SK-N-SH (cell line): ENCODE results near the gene NTRK2. TPM values are rescaled to one million over a fixed set of nuclear protein-coding genes. Genes with fewer than 3 reads are reported as not detected.

ENCODE experiments used
- CTCF ChIA-PET: fragments of 300-600, 350-600 bp; formaldehyde crosslinking; extraction: SDS; loops from one replicate; lab custom pipeline; 2021; lab: Yijun Ruan, JAX
- POLR2A ChIA-PET: fragments of 350-600 bp; sonication (Branson Sonifier 250); formaldehyde crosslinking; extraction: SDS; loops from one replicate; lab custom pipeline; 2020; ENCODE audit warnings: antibody characterized with exemption, inconsistent platforms; lab: Yijun Ruan, JAX
- DNase-seq: peaks from one replicate; pipeline ENCODE4 v3.0.0; 2012
- H2AFZ ChIP-seq: fragments of 200-600 bp; sonication (generic); 2 replicates; pipeline ENCODE4 v1.8.1; 2016; ENCODE audit warnings: antibody characterized with exemption, mild to moderate bottlenecking, low read depth
- H3F3A ChIP-seq: fragments of 200-600 bp; sonication (generic); replicated peaks from 2 replicates; pipeline ENCODE3; 2016; ENCODE audit warnings: antibody characterized with exemption, mild to moderate bottlenecking; ENCODE audit not compliant: insufficient read depth
- H3K27ac ChIP-seq, 2 experiments: fragments of 200-500 bp in 1 of 2; fragments of 200-600 bp in 1 of 2; sonication (Bioruptor generic) in 1 of 2; sonication (generic), shearing (Covaris generic) in 1 of 2; 2 replicates each; pipeline versions ENCODE4 v1.5.1 to v1.6.1; 2014 to 2016; ENCODE audit warnings: low read depth in 2 of 2, inconsistent platforms in 1 of 2, low read length in 1 of 2, mild to moderate bottlenecking in 1 of 2, mixed read lengths in 1 of 2
- H3K27me3 ChIP-seq: fragments of 200-600 bp; sonication (generic), shearing (Covaris generic); 2 replicates; pipeline ENCODE4 v1.6.1; 2016; ENCODE audit warnings: mixed run types; ENCODE audit not compliant: insufficient read depth
- H3K36me3 ChIP-seq, 2 experiments: fragments of 200-500 bp in 1 of 2; fragments of 200-600 bp in 1 of 2; sonication (Bioruptor generic) in 1 of 2; sonication (generic) in 1 of 2; replicated peaks in 1 of 2; 2 replicates each; pipeline versions ENCODE3 to v1.5.1; 2014 to 2016; ENCODE audit warnings: low read length in 1 of 2, mild to moderate bottlenecking in 1 of 2; ENCODE audit not compliant: insufficient read depth in 2 of 2, control insufficient read depth in 1 of 2
- H3K4me1 ChIP-seq, 2 experiments: fragments of 200-500 bp in 1 of 2; fragments of 200-600 bp in 1 of 2; sonication (Bioruptor generic) in 1 of 2; sonication (generic), shearing (Covaris generic) in 1 of 2; 2 replicates each; pipeline versions ENCODE4 v1.5.1 to v1.6.1; 2014 to 2016; ENCODE audit warnings: low read depth in 1 of 2, low read length in 1 of 2, mixed run types in 1 of 2; ENCODE audit not compliant: insufficient read depth in 2 of 2, control insufficient read depth in 1 of 2
- H3K4me2 ChIP-seq: fragments of 200-600 bp; sonication (generic), shearing (Covaris generic); 2 replicates; pipeline ENCODE4 v1.6.1; 2017; ENCODE audit warnings: mixed run types
- H3K4me3 ChIP-seq, 2 experiments: fragments of 200-500 bp in 1 of 2; fragments of 200-600 bp in 1 of 2; sonication (Bioruptor generic) in 1 of 2; sonication (generic), shearing (Covaris generic) in 1 of 2; 2 replicates each; pipeline versions ENCODE4 v1.5.1 to v1.8.1; 2014 to 2016; ENCODE audit warnings: low read depth in 2 of 2, inconsistent platforms in 1 of 2, low read length in 1 of 2, mild to moderate bottlenecking in 1 of 2, mixed read lengths in 1 of 2, moderate library complexity in 1 of 2
- H3K79me2 ChIP-seq: fragments of 200-600 bp; sonication (generic); 2 replicates; pipeline ENCODE4 v1.8.1; 2017; ENCODE audit warnings: mild to moderate bottlenecking; ENCODE audit not compliant: insufficient read depth
- H3K9ac ChIP-seq: fragments of 200-600 bp; sonication (generic); 2 replicates; pipeline ENCODE4 v1.6.1; 2017; ENCODE audit warnings: mixed run types
- H3K9me2 ChIP-seq: fragments of 200-600 bp; sonication (generic); 2 replicates; pipeline ENCODE4 v1.6.1; 2017; ENCODE audit warnings: mixed run types
- H3K9me3 ChIP-seq: fragments of 200-600 bp; sonication (generic); 2 replicates; pipeline ENCODE4 v1.6.1; 2017; ENCODE audit warnings: mixed run types, mild to moderate bottlenecking, moderate library complexity
- H4K20me1 ChIP-seq: fragments of 200-600 bp; sonication (generic); 2 replicates; pipeline ENCODE4 v1.6.1; 2017; ENCODE audit warnings: mild to moderate bottlenecking, mixed run types; ENCODE audit not compliant: insufficient read depth
- EP300 ChIP-seq, 2 experiments: IDR thresholded peaks; 2 replicates each; pipeline versions ENCODE4 v1.4.0 to v1.6.1; 2012; ENCODE audit warnings: borderline replicate concordance in 1 of 2, low read depth in 1 of 2, low read length in 1 of 2
- FOSL2 ChIP-seq: IDR thresholded peaks from 2 replicates; pipeline ENCODE4 v1.4.0; 2012; ENCODE audit warnings: low read depth, mild to moderate bottlenecking, moderate library complexity, borderline replicate concordance
- FOXM1 ChIP-seq: IDR thresholded peaks from 2 replicates; pipeline ENCODE4 v1.4.0; 2012; ENCODE audit warnings: low read depth, mild to moderate bottlenecking
- MEF2A ChIP-seq: IDR thresholded peaks from 2 replicates; pipeline ENCODE4 v1.4.0; 2012; ENCODE audit warnings: low read depth, borderline replicate concordance
- RFX5 ChIP-seq: IDR thresholded peaks from 2 replicates; pipeline ENCODE4 v1.6.1; 2012; ENCODE audit warnings: mild to moderate bottlenecking, improper control_type of control experiment, low read length
- RXRA ChIP-seq: IDR thresholded peaks from 2 replicates; pipeline ENCODE4 v1.4.0; 2012; ENCODE audit warnings: low read depth, mild to moderate bottlenecking, borderline replicate concordance
- TEAD4 ChIP-seq: IDR thresholded peaks from 2 replicates; pipeline ENCODE4 v1.4.0; 2012; ENCODE audit warnings: mild to moderate bottlenecking, borderline replicate concordance; ENCODE audit not compliant: insufficient read depth
- YY1 ChIP-seq: IDR thresholded peaks from 2 replicates; pipeline ENCODE4 v1.4.0; 2012; ENCODE audit warnings: low read depth, mild to moderate bottlenecking
- WGBS: methylation state at CpG from one replicate; pipeline ENCODE4 v1.1.6; 2017; ENCODE audit warnings: low lambda C conversion rate; 5-methylcytosine and 5-hydroxymethylcytosine counted together
- polyA plus RNA-seq, 3 experiments: library from polyadenylated mRNA; depleted of rRNA; stranded (reverse); fragments of >200 nt; gene quantifications; 2 replicates each; pipeline ENCODE4 v1.2.3, GENCODE V29; 2012
- TF ChIP-seq, protein P1 (sequence below): IDR thresholded peaks from 2 replicates; pipeline ENCODE4 v1.4.0; 2012; ENCODE audit warnings: low read depth
- TF ChIP-seq, protein P2 (sequence below): IDR thresholded peaks from 2 replicates; pipeline ENCODE4 v1.4.0; 2012; ENCODE audit warnings: low read depth, borderline replicate concordance
- TF ChIP-seq, protein P3 (sequence below): IDR thresholded peaks from 2 replicates; pipeline ENCODE4; 2012
- TF ChIP-seq, protein P4 (sequence below): IDR thresholded peaks from 2 replicates; pipeline ENCODE4 v1.6.1; 2012; ENCODE audit warnings: mild to moderate bottlenecking, low read depth, low read length, moderate library complexity

Gene NTRK2
- polyA plus RNA-seq, 1 of the 3 experiments (the other 2 are of a cell fraction): 0.05 TPM

DNA sequence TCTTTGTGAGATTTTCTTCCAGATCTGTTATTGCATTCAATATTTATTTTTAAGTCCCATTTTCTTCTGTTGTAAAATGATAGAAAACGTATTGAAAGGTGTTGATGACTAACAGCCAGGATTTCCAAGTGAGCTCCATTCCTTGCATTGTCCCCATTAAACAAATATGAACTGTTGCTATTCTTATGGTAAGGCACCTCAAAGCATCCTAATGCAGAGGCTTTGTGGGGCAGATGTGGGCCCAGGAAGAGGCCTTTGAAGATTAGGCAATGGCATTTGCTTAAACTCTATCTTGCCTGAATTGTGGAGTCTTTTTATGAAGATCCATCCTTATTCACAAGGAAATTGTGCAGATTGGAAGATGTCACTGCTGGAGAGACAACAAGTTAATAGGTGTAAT lies 38.9 kb downstream of the NTRK2 start:
- POLR2A ChIA-PET: no interaction called here
- Histone ChIP-seq H3K79me2 (no peaks in the 10 kb centered on the region), H3K27ac (no peak overlapping the region), H3K4me2 (no peak overlapping the region), H4K20me1 (no peaks in the 10 kb centered on the region), H3K27me3 (no peaks in the 10 kb centered on the region), H3K36me3 (no peaks in the 10 kb centered on the region), H3K4me3 (no peak overlapping the region), H2AFZ (no peak overlapping the region)
- no peak for DNase-seq
- TF ChIP-seq, protein P1, sequence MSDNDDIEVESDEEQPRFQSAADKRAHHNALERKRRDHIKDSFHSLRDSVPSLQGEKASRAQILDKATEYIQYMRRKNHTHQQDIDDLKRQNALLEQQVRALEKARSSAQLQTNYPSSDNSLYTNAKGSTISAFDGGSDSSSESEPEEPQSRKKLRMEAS: no peak
- TF ChIP-seq RFX5 (no peak), MEF2A (no peak), TEAD4 (no peak), FOXM1 (no peak), YY1 (no peak)
- TF ChIP-seq, protein P2, sequence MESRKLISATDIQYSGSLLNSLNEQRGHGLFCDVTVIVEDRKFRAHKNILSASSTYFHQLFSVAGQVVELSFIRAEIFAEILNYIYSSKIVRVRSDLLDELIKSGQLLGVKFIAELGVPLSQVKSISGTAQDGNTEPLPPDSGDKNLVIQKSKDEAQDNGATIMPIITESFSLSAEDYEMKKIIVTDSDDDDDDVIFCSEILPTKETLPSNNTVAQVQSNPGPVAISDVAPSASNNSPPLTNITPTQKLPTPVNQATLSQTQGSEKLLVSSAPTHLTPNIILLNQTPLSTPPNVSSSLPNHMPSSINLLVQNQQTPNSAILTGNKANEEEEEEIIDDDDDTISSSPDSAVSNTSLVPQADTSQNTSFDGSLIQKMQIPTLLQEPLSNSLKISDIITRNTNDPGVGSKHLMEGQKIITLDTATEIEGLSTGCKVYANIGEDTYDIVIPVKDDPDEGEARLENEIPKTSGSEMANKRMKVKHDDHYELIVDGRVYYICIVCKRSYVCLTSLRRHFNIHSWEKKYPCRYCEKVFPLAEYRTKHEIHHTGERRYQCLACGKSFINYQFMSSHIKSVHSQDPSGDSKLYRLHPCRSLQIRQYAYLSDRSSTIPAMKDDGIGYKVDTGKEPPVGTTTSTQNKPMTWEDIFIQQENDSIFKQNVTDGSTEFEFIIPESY: no peak
- TF ChIP-seq, protein P3, sequence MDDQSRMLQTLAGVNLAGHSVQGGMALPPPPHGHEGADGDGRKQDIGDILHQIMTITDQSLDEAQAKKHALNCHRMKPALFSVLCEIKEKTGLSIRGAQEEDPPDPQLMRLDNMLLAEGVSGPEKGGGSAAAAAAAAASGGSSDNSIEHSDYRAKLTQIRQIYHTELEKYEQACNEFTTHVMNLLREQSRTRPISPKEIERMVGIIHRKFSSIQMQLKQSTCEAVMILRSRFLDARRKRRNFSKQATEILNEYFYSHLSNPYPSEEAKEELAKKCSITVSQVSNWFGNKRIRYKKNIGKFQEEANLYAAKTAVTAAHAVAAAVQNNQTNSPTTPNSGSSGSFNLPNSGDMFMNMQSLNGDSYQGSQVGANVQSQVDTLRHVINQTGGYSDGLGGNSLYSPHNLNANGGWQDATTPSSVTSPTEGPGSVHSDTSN: no peak
- TF ChIP-seq, protein P4, sequence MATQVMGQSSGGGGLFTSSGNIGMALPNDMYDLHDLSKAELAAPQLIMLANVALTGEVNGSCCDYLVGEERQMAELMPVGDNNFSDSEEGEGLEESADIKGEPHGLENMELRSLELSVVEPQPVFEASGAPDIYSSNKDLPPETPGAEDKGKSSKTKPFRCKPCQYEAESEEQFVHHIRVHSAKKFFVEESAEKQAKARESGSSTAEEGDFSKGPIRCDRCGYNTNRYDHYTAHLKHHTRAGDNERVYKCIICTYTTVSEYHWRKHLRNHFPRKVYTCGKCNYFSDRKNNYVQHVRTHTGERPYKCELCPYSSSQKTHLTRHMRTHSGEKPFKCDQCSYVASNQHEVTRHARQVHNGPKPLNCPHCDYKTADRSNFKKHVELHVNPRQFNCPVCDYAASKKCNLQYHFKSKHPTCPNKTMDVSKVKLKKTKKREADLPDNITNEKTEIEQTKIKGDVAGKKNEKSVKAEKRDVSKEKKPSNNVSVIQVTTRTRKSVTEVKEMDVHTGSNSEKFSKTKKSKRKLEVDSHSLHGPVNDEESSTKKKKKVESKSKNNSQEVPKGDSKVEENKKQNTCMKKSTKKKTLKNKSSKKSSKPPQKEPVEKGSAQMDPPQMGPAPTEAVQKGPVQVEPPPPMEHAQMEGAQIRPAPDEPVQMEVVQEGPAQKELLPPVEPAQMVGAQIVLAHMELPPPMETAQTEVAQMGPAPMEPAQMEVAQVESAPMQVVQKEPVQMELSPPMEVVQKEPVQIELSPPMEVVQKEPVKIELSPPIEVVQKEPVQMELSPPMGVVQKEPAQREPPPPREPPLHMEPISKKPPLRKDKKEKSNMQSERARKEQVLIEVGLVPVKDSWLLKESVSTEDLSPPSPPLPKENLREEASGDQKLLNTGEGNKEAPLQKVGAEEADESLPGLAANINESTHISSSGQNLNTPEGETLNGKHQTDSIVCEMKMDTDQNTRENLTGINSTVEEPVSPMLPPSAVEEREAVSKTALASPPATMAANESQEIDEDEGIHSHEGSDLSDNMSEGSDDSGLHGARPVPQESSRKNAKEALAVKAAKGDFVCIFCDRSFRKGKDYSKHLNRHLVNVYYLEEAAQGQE: no peak
- TF ChIP-seq, all 33 proteins: peak for 0
- H3K9me2 ChIP-seq: no peaks in the 10 kb centered on the region
- CTCF ChIA-PET: interaction anchor here (1.1 kb wide), 1 partner anchor 11 kb away, joined by 4 read pairs; no protein-coding TSS in a partner anchor
- peaks cover 0 to 6% of the 10 kb centered on the region in 2 experiments; a peak in 1 of 4 replicates for H3K4me1 ChIP-seq
- H3K9ac ChIP-seq: no peak overlapping the region
- WGBS: 6% methylated on average over 1 of the region's 1 CpG
- H3K9me3 ChIP-seq: no peaks in the 10 kb centered on the region
- H3F3A ChIP-seq: no peaks in the 10 kb centered on the region

DNA sequence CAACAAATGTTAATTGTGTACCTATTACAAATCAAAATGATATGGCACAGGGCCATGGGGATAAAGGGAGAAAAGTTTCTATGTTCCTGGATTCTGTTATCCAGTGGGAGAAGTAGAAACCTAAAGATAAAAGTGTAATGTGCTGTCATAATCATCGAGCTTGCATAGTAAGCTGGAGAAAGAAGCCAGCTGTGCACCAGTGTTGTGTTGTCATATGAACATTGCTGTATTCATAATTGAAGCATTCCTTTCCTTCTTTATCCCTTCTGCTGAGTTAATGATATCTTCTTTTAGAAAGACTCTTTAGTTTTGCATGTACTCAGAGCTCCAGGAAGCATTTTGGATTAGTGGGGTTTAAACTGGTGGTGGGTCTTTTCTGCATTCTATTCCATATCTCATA lies 39.5 kb downstream of the NTRK2 start:
- no peak for TF ChIP-seq RXRA
- no peak for TF ChIP-seq FOSL2
- no peak for TF ChIP-seq EP300 (IDR thresholded peaks at IDR 0.05; ENCODE audit: borderline replicate concordance in 1 of 2, low read depth in 1 of 2, low read length in 1 of 2)
- no peak for TF ChIP-seq RFX5
- TF ChIP-seq, protein P3: no peak
- ChIA-PET CTCF (interaction anchor here (0.7 to 1.6 kb wide), 3 partner anchors 11 to 669 kb away, joined by 3 to 6 read pairs (median 4); no protein-coding TSS in a partner anchor), POLR2A (no interaction called here)
- Histone ChIP-seq H3K27me3 (no peaks in the 10 kb centered on the region), H3K79me2 (no peaks in the 10 kb centered on the region), H3K4me1 (peaks cover 0 to 6% of the 10 kb centered on the region in 2 experiments; a peak in 1 of 4 replicates), H4K20me1 (no peaks in the 10 kb centered on the region), H3K4me3 (no peak overlapping the region), H3K36me3 (no peaks in the 10 kb centered on the region), H3K9me2 (no peaks in the 10 kb centered on the region), H2AFZ (no peak overlapping the region), H3K27ac (no peak overlapping the region), H3K9ac (no peak overlapping the region), H3K4me2 (no peak overlapping the region), H3F3A (no peaks in the 10 kb centered on the region), H3K9me3 (no peaks in the 10 kb centered on the region)
- DNase-seq: no peak
- WGBS: 15% methylated on average over 1 of the region's 1 CpG
